T-helper 17 cell (primary cell): ENCODE measurements around the gene MAP3K12. TPM values are rescaled to one million over a fixed set of nuclear protein-coding genes. Genes with fewer than 3 reads are reported as not detected.
"Not testable (repeated sequence)": the region's sequence is repeated elsewhere in the genome, so short reads cannot be mapped to it uniquely, and the experiment has no call there.

Source experiments
- ATAC-seq: fragments of 150-1000 bp; cut with Tn5 transposase; 2 replicates; pipeline ENCODE4 v1.10.0; 2021; ENCODE audit warnings: mild to moderate bottlenecking, moderate library complexity
- DNase-seq, 3 donors: peaks; one replicate each; pipeline versions ENCODE4 v3.0.0 to v3.0.0-alpha.2; 2020 to 2021
- H3K9me3 ChIP-seq: one replicate; pipeline ENCODE4 v1.7.0; 2013; ENCODE audit warnings: low read length, mild to moderate bottlenecking; ENCODE audit not compliant: control insufficient read depth, poor library complexity, severe bottlenecking
- H3K27ac Mint-ChIP-seq: one replicate; pipeline ENCODE4 v1.8.0; 2022; ENCODE audit warnings: mild to moderate bottlenecking, moderate library complexity, mixed read lengths
- H3K27me3 Mint-ChIP-seq: one replicate; pipeline ENCODE4 v1.8.0; 2022; ENCODE audit warnings: mixed read lengths
- H3K36me3 Mint-ChIP-seq: one replicate; pipeline ENCODE4 v1.8.0; 2022; ENCODE audit warnings: low read depth, mixed read lengths
- H3K4me1 Mint-ChIP-seq: one replicate; pipeline ENCODE4 v1.8.0; 2022; ENCODE audit warnings: mild to moderate bottlenecking, mixed read lengths
- H3K4me3 Mint-ChIP-seq: one replicate; pipeline ENCODE4 v1.8.0; 2022; ENCODE audit warnings: mild to moderate bottlenecking, moderate library complexity, mixed read lengths
- total RNA-seq, 4 donors: library from RNA in 2 of 4; stranded (reverse) in 2 of 4; gene quantifications; one replicate each; pipeline ENCODE4 v1.2.3 and lab custom pipeline; 2022 to 2026

The MAP3K12 gene
- total RNA-seq, 2 donors from 2014 or later = 25.5 to 28.6 TPM

DNA sequence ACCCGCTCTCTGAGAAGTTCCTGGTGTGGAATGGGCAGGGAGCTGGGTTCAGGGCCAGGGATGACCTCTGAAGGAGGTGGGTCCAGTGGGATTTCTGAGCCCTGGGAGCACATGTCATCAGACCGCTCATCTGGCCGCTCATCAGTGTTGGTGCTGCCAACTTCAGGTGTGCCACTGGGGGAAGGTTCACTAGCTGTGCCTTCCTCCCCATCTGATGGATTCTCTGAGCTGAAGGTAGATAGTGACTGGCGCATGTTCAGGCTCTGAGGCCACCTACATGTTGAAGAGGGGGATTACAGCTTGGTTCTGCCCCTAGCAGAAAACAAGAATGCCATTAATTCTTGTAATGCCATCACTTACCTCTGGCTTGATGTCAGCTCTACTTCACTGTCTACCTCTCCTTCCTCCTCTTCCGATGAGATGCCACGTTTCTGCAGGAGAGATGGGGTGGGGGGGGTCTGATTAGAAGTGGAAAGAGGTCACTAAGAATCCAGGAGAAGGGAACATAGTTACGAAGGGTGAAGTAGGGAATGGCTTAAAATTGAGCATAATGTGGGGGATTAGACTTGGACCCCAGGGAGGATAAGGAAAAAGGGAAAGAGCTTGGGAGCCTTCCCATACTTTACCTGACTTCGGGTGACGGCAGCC is 17.2 kb downstream of the MAP3K12 start:
- no peak for DNase-seq
- H3K9me3 ChIP-seq = no peaks in the 10 kb centered on the region
- no peak overlapping the region for H3K4me3 Mint-ChIP-seq
- H3K27me3 Mint-ChIP-seq = no peaks in the 10 kb centered on the region
- H3K27ac Mint-ChIP-seq = peak overlapping the region; percentile 90
- peaks cover 14% of the 10 kb centered on the region for H3K4me1 Mint-ChIP-seq
- peaks cover 4% of the 10 kb centered on the region for H3K36me3 Mint-ChIP-seq
- ATAC-seq = peak; percentile 65

DNA sequence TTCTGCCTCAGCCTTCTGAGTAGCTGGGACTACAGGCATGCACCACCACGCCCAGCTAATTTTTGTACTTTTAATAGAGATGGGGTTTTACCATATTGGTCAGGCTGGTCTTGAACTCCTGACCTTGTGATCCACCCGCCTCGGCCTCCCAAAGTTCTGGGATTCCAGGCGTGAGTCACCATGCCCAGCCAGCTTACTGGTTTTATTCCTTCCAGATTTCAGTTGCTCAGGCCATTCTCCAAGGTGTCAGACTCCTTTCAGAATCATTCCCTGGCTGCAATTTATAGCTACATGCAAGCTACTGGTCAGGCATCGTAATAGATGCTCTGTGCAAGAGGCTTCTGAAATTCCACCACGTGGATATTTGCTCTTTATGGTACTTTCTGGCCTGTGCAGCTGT is 17.8 kb downstream of the MAP3K12 start:
- not testable (repeated sequence) for H3K4me3 Mint-ChIP-seq, DNase-seq, H3K36me3 Mint-ChIP-seq, H3K27me3 Mint-ChIP-seq, H3K9me3 ChIP-seq, ATAC-seq
- peak overlapping the region; percentile 90 for H3K27ac Mint-ChIP-seq
- H3K4me1 Mint-ChIP-seq = peaks cover 17% of the 10 kb centered on the region

DNA sequence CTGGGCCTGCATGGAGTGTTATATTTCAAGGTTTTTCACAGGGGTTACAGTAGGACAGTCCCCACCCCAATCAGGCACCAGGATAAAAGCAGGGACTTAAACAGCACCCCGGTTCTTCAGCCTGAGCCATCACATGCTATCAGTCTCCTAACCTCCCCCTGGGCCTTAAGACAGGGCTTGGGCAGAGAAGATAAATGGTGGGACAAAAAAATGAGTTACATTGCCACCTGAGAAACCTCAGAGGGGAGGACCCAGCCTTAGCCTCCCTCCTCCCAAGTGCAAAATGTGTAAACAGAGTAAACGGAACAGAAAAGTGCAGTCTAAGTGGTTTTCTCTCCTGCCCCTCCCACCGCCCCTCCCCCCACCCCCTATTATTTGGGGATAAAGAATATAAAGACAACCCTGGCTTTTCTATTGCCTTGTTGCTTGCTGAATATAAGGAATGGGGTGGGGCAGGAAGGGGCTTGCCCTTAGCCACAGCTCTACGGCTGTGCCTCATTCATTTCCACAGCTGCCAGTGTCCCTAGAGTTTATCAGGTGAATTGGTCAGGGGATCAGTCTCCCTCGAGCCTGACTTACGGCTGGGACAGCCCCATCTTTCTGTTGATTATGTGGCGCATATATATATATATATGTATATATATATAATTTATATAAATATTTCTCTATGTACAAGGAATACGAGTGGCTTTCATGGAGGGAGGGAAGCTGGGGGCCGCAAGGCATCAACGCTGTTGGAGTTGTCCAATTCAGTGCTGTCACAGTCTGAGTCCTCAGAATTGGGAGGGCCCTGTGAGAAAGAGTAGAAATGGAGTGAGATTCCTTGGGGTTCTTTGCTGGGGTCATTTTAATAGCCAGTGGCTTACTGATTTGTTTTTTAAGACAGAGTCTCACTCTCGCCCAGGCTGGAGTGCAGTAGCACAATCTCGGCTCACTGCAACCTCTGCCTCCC is 18.5 kb downstream of the MAP3K12 start:
- no peaks in the 10 kb centered on the region for H3K27me3 Mint-ChIP-seq
- H3K27ac Mint-ChIP-seq = peak overlapping the region; percentile 54
- H3K36me3 Mint-ChIP-seq = peaks cover 4% of the 10 kb centered on the region
- H3K4me3 Mint-ChIP-seq = peak overlapping the region; percentile 12
- ATAC-seq (no peak), DNase-seq (no peak)
- H3K9me3 ChIP-seq = no peaks in the 10 kb centered on the region
- peaks cover 16% of the 10 kb centered on the region for H3K4me1 Mint-ChIP-seq

DNA sequence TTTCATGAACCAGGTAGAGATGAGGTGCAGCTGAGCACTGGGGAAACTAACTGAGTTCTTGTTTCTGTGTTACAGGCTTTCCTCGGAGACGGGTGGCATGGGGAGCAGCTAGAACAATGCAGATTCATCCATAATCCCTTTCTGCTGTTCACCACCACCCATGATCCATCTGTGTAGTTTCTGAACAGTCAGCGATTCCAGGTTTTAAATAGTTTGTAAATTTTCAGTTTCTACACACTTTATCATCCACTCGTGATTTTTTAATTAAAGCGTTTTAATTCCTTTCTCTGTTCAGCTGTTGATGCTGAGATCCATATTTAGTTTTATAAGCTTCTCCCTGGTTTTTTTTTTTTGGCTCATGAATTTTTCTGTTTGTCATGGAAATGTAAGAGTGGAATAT is 19.9 kb downstream of the MAP3K12 start:
- Mint-ChIP-seq H3K4me1 (peaks cover 26% of the 10 kb centered on the region), H3K4me3 (no peak overlapping the region), H3K27ac (peak overlapping the region; percentile 54), H3K36me3 (peaks cover 6% of the 10 kb centered on the region), H3K27me3 (no peaks in the 10 kb centered on the region)
- DNase-seq = no peak
- no peaks in the 10 kb centered on the region for H3K9me3 ChIP-seq
- no peak for ATAC-seq

GRCh38 chr12:53478865-53479264 is 20.4 kb downstream of the MAP3K12 start:
- DNase-seq (no peak), ATAC-seq (no peak)
- H3K4me3 Mint-ChIP-seq = no peak overlapping the region
- peaks cover 6% of the 10 kb centered on the region for H3K36me3 Mint-ChIP-seq
- H3K4me1 Mint-ChIP-seq = peaks cover 29% of the 10 kb centered on the region
- H3K27me3 Mint-ChIP-seq = no peaks in the 10 kb centered on the region
- no peaks in the 10 kb centered on the region for H3K9me3 ChIP-seq
- H3K27ac Mint-ChIP-seq = no peak overlapping the region

DNA sequence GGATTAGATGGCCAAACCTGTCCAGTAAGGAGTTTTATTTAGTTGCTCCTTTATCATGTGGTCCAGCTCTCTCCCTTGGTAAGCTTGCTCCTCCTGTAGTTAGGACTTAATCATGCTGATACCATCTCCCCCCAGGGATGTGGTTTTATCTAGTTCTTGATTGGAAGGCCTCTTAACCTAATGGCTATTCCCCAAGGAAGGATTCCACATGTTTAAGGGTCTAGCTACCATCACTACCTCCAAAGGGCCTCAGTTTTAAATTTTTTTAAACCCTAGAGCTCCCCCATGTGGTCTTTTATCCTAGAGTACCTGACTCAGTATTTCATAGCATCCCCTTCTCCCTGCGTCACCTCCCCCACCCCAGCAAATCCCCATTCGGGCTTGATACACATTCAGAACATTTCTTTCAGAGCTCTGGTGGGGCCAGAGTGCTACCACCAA is 22.5 kb downstream of the MAP3K12 start:
- DNase-seq (no peak), ATAC-seq (peak; percentile 36)

DNA sequence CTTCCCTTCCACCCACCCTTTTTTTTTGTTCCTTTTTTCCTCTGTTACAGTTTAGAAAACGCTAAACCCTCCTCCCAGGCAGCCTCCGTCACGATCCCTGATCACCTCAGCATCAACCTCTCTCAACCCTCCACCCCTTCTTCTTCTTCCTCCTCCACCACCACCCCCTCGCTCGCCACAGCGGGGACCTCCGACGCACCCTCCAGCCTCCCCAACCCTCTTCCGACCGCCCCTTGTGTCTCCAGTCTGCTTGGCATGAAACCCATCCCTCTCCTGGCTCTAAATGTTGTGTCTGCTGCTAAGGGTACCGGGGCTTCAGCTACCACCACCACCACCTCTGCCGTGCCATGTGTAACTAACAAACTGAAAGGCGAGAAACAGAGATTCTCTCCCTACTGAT is 24.4 kb downstream of the MAP3K12 start:
- Mint-ChIP-seq H3K4me1 (peaks cover 42% of the 10 kb centered on the region), H3K27me3 (no peaks in the 10 kb centered on the region), H3K4me3 (peak overlapping the region; percentile 87), H3K36me3 (peaks cover 9% of the 10 kb centered on the region), H3K27ac (peak overlapping the region; percentile 93)
- peak in 1 of 3 donors; percentile 21 for DNase-seq
- H3K9me3 ChIP-seq = no peaks in the 10 kb centered on the region
- peak; percentile 71 for ATAC-seq

More for the DNA sequence above, 22.5 kb downstream of the MAP3K12 start:
- peaks cover 36% of the 10 kb centered on the region for H3K4me1 Mint-ChIP-seq
- no peaks in the 10 kb centered on the region for H3K9me3 ChIP-seq
- peaks cover 5% of the 10 kb centered on the region for H3K36me3 Mint-ChIP-seq
- no peaks in the 10 kb centered on the region for H3K27me3 Mint-ChIP-seq
- peak overlapping the region; percentile 93 for H3K27ac Mint-ChIP-seq
- no peak overlapping the region for H3K4me3 Mint-ChIP-seq

GRCh38 chr12:53474077-53474476 is 25.2 kb downstream of the MAP3K12 start:
- Mint-ChIP-seq H3K4me1 (peaks cover 41% of the 10 kb centered on the region), H3K4me3 (peak overlapping the region; percentile 87), H3K27me3 (no peaks in the 10 kb centered on the region), H3K36me3 (peaks cover 9% of the 10 kb centered on the region), H3K27ac (peak overlapping the region; percentile 93)
- no peaks in the 10 kb centered on the region for H3K9me3 ChIP-seq
- DNase-seq = no peak
- peak; percentile 41 for ATAC-seq

GRCh38 chr12:53472056-53472582 is 27.1 kb downstream of the MAP3K12 start:
- Mint-ChIP-seq H3K4me3 (peak overlapping the region; percentile 43), H3K4me1 (peaks cover 49% of the 10 kb centered on the region), H3K27me3 (no peaks in the 10 kb centered on the region), H3K36me3 (peaks cover 9% of the 10 kb centered on the region), H3K27ac (no peak overlapping the region)
- DNase-seq = no peak
- no peaks in the 10 kb centered on the region for H3K9me3 ChIP-seq
- ATAC-seq = no peak

DNA sequence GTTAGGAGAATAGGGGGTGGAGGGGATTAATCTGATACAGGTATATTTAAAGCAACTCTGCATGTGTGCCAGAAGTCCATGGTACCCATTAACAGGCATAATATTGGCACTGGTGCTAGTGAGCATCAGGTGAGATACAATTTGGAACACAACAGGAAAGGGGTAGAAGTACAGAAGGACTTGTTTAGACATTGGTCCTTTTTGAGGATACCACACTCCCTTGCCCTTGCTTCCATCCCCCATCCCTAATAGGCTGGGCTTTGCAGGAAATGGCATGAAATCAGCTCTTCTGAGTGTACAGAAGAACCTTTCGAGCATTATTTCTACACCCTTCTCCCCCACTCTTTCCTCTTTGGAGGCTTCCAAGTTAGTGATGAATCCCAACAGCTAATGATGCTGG is 31.0 kb downstream of the MAP3K12 start:
- Mint-ChIP-seq H3K27me3 (no peaks in the 10 kb centered on the region), H3K4me3 (no peak overlapping the region), H3K4me1 (peaks cover 38% of the 10 kb centered on the region), H3K36me3 (peaks cover 11% of the 10 kb centered on the region), H3K27ac (peak overlapping the region; percentile 53)
- no peak for ATAC-seq
- no peak for DNase-seq
- H3K9me3 ChIP-seq = no peaks in the 10 kb centered on the region

DNA sequence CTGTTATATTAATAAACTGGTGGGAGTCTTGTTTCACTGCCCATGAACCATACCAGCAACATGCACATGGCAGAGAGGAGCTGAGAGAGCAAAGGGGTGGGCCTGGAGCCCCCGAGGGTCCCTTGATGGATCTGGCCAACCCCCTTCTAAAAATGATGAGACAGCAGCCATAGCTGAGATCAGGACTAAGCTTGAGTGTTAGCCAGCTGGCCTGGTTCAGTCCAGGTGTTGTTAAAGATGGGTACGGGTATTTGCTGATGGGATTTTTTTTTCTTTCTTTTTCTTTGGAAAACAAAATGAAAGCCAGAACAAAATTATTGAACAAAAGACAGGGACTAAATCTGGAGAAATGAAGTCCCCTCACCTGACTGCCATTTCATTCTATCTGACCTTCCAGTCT is 31.4 kb downstream of the MAP3K12 start:
- Mint-ChIP-seq H3K27ac (peak overlapping the region; percentile 53), H3K4me3 (no peak overlapping the region), H3K27me3 (no peaks in the 10 kb centered on the region), H3K36me3 (peaks cover 11% of the 10 kb centered on the region), H3K4me1 (peaks cover 41% of the 10 kb centered on the region)
- no peak for ATAC-seq
- no peak for DNase-seq
- no peaks in the 10 kb centered on the region for H3K9me3 ChIP-seq

GRCh38 chr12:53467082-53467481 is 32.2 kb downstream of the MAP3K12 start:
- ATAC-seq (no peak), DNase-seq (no peak)
- peaks cover 37% of the 10 kb centered on the region for H3K4me1 Mint-ChIP-seq
- H3K4me3 Mint-ChIP-seq = peak overlapping the region; percentile 52
- H3K36me3 Mint-ChIP-seq = peaks cover 10% of the 10 kb centered on the region
- no peaks in the 10 kb centered on the region for H3K9me3 ChIP-seq
- H3K27me3 Mint-ChIP-seq = no peaks in the 10 kb centered on the region
- H3K27ac Mint-ChIP-seq = peak overlapping the region; percentile 69

DNA sequence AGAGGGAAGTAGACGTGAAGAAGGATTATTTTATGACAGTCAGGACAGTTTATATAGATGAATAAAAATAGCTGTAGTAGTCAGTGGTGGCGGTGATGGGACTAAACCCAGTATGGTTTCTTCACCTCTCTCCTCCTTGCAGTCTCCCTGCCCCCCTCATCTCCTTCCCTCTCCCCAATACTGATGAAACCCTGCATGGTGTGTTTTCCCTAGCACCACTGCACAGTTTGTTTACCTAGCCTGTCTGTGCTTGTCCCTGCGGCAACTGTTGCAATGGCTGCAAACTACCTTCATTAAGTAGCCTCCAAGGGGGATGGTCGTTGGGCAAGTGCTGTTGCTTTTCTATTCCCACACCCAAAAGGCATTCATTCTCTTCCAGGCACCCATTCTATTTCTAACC is 32.6 kb downstream of the MAP3K12 start:
- ATAC-seq = no peak
- peaks cover 8% of the 10 kb centered on the region for H3K36me3 Mint-ChIP-seq
- peak overlapping the region; percentile 69 for H3K27ac Mint-ChIP-seq

More for the DNA sequence above, 32.6 kb downstream of the MAP3K12 start:
- peak overlapping the region; percentile 52 for H3K4me3 Mint-ChIP-seq
- H3K9me3 ChIP-seq = no peaks in the 10 kb centered on the region
- H3K4me1 Mint-ChIP-seq = peaks cover 33% of the 10 kb centered on the region
- H3K27me3 Mint-ChIP-seq = no peaks in the 10 kb centered on the region
- DNase-seq = no peak
